Stimulated activated CD8-positive, alpha-beta memory T cell treated with anti-CD3 and anti-CD28 coated beads, Interleukin-2, amount 100 ng/mL, for 1 hour (primary cell): Measurements from ENCODE around the gene RBM19.

Experiments used
- DNase-seq, 2 donors: peaks; one replicate each; pipeline ENCODE4 v3.0.0-alpha.2; 2020; ENCODE audit warnings: low read depth in 2 of 2

The RBM19 gene

DNA sequence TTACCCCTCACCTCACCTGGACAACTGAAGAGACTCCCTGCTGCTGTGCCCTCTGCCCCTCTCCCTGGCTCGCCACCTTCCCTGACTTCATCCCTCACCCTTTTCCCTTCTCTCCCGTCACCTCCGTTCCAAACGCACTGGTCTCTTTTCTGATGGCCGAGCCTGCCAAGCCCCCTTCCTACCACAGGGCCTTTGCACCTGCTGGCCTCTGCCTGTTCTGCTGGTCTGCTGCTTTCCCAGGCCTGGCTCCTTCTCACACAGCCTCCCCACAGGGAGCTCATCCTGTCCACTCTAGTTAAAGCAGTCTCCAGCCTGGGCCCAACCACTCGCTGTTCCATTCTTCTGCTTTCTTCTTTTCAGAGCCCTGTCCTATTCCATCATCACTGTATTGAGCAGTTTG, 34.6 kb downstream of the RBM19 start:
- DNase-seq = no peak

DNA sequence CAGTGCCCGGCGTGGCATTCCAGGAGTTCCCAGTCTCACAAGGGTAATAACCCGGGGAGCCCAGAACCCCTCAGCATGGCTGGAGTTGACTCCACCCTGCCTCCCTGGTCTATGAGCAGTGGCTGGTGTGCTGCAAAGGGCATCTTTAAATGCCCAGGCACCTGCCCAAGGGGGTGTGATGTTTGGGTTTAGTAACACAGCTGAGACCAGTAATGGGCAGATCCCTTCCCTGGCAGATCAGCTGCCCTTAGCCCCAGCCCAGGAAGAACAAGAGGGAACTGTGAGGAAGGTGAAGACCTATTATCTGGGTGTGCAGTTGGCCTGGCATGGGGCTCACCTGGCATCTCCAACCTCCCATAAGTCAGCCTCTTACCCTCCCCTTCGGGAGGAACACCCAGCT, 35.9 kb downstream of the RBM19 start:
- DNase-seq = no peak

DNA sequence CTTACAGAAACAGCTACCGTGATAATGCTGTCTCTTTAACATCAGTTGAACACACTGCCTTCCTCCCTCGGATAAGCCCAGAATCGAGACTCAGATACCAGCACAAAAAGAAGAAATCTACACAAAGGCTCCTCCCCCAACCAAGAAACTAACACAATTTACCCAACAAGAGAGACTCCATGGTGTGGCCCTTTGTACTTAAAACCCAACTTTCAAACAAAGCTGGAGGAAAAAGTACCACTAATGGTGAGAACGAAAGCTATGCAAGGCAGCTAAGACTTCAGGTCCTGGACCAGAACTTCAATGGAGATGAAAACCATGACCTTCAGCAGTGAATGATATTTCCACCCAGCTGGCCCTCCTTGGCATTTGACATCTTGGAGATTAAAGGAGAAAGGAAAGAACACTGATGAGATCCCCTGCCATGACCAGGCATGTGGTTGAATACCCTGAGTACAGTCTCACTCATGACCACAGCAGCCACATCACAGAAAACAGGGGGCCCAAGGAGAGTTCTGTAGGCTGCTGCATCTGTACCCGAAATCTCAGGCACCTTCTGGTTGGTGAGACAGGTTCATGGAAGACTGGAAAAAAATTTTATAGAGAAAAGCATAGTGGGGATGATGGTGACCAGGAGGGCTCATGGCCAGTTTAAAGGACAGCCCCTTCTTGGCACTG, 36.7 kb downstream of the RBM19 start:
- DNase-seq = no peak

DNA sequence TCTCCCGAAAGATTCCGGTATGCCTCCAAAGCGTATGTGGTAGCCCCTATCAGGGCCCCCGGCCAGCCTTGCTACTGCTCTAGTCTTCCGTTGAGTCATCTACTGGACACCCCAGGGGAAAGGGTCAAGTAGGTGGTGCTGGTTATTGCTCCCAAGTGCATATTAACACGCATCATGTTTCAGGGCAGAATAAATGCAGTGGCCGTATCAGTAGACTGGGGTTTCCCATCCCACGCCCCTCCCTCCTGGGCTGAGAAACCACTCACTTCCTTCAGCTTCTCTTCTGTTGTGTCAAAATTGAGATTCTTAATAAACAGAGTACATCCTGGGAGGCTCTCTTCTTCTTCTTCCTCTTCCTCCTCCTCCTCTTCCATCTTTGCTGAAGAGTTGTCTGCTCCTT, 39.3 kb downstream of the RBM19 start:
- no peak for DNase-seq

DNA sequence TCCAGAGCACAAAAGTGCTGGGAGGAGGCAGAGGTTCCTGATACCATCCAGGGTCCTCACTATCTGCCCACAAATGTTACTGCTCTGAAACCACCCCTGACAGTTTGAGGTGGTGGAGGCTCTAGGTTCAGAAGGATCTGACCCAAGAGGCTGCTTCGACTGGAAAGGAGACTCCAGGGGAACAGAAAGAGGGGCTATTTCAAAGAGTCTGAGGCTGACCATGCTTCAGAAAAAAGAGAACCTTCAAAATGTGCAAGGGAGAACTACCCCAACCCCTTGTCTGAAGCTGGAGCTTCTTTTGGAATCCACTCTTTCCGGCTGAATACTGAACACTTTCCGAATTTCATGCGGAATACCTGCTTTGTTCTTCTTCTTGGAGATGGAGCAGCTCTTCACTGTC, 41.8 kb downstream of the RBM19 start:
- DNase-seq = no peak

DNA sequence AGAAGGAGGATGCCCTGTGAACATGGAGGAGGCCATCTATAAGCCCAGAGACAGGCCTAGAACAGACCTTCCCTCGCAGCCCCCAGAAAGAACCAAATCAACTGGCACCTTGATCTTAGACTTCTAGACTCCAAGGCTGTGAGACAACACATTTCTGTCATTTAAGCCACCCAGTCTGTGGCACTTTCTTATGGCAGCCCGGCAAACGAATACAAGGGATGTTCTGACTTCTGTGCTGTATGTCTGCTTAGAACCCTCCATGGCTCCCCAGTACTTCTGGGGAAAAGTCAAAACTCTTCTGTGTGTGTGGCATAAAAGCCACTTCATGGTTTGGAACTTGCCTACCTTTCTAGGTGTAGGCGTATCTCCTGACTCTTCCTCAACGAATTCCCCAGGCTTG, 42.9 kb downstream of the RBM19 start:
- no peak for DNase-seq

DNA sequence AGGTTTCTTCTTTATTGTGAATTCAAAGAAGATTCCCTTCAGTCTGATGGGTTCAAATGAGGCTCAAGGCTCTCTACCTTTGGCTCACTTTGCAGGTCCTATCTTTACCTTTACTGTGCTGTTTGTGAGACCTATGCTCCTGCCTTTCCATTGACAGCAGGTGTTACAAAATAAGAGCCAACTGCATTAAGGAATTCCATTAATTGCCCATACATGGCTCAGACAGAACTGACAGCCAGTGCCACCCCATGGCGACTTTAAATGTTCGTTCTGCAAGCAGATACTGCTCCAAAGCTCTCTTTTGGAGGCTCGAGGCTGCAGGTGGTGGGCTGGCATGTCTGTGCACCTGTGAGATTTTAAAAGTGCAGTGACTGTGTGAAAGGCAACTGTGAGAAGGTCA, 44.7 kb downstream of the RBM19 start:
- no peak for DNase-seq

DNA sequence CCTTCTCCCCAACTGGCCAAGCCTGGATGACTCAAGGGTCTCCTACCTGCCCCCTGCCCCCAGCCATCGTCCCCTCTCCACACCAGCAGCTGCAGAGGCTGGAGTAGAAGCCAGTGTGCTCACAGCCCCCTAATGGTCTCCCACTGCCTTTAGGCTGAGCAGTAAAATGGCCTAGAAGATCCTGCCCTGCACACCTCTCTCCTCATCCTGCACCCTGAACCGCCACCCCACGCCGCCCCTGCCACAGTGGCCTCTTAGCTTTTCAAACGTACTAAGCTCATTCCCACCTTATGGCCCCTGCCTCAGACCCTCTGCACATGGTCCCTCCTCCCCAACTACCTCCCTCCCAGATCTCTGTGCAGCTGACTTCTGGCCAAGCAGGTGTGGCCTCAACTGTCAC, 46.3 kb downstream of the RBM19 start:
- no peak for DNase-seq

DNA sequence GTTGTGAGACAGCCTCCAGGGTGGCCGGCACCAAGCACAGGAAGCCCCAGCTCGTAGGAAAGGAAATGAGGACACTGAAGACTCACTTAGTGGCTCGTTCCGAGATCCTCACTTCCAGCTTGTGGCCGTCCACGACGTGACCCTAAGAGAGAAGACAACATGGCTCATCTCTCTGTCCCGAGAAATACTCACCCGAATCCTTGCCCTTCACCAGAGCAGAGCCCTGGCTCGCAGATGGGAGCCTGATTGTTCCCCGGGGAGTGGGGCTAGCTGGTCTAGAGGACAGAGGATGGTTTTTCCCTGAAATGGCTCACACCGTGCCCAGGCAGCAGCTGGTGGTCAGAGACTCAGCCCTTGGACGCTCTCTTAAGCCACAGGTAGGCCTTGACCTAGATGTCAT, 47.8 kb downstream of the RBM19 start:
- DNase-seq = no peak

DNA sequence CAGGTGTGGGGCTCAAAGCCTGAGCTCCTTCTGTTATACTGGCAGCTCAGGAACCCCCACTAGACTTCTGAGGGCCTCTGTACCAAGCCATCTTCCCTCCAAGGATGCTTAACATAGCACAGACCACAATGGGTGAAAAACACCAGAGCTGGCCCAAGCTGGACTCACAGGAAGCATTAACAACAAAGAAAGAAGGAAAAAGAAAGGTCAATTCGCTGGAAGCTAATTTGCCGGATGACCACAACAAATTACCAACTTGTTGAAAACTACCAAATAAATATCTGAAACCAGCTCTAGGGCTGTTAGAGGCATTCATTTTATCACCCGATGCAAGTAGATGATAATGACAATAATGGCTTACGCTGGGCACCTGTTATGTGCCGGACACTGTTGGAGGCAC, 48.7 kb downstream of the RBM19 start:
- no peak for DNase-seq

DNA sequence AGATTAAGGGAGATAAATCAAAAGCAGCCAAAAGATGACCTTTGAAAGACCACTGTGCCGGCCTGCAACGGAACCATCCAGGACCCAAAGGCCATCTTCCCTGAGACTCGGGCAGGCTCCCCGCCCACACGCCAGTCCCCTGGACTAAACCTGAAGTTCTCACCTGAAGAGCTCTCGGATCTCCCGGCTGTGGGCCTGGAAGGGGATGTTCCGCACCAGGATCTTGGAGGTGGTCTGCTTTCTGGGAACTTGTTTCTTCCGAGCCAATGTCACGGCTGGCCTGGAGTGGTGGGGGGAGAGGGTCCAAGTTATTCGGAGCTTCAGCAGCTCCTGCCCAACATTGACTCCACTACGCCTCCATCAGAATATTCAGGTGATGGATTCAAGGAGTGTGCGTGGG, 51.3 kb downstream of the RBM19 start:
- no peak for DNase-seq

DNA sequence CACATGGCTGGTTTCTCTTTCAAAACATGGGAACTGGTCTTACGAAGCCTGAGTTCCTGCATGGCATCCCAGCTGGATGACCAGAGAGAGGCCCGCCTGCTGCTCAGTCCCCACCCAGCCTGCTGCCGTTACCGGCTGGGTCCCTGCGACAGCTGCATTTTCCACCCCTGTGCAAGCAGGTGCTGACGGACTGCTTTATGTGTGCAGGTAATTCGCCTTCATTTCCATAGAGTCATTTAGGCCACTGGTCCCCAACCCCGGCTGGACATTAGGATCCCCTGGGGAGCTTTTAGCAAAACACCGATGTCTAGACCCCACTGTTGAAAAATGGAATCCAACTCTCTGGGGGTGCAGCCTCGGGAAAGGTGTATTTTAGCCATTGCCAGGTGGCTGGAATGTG, 51.9 kb downstream of the RBM19 start:
- DNase-seq = no peak

DNA sequence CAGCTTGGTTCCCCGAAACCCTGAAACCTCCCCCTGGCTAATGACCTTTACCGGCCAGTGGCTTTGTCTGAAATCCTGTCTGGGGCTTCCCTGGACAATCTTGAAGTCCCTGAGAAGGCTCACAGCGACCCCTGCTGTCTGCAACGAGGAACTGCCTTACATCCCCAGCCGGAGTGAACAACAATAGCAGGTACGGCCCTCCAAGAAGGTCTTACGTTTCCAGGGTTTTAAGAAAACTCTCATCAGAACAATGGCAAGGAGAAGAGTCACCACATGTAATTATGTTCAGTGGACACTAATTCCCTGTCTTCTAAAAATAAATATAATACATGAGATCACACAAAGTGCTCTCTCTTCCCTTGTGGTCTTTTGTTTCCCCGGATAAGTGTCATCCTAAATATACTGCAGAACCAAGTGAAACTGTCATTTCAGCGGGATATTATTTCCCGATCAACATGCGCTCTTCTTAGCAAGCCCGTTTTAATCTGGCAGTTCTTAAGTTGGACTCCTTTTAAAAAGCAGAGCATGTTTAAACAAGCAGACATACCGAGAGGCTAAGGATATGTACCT, 53.3 kb downstream of the RBM19 start:
- DNase-seq = peak; percentile 12 to 16

DNA sequence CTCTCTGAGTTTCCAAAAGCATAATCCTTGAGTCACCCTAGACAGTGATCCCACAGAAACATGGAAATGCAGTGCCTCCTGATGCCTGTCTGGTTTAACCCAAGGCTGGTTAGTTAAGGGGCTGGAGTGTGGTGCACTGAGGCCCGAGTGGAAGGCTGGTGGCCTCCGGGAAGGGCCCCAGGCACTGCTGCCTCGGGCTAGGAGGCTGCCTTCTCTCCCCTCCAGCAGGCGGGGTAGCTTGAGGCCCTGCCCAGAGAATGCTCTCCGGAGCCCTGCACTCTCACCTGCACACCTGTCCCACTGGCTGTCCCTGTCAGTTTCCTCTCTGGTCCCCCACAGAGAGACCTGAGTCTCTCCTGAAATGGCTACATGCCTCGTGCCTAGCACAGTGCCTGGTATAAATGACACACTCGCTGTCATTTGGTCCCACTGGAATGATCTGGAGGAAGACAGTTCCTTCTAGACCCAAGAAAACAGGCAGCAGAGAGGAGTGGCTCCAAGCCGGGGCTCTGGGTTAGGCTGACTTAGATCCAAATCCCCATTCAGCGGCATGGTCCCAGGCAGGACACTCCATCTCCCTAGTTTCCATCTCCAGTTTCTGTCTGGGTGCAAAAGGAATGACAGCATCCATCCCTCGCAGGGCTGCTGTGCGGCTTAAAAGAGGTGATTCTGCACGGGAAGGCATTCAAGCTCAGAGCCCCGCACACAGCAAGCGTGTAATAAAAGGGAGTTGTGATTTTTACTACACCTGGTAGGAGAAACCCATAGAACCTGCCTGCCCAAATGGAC, 54.0 kb downstream of the RBM19 start:
- no peak for DNase-seq

DNA sequence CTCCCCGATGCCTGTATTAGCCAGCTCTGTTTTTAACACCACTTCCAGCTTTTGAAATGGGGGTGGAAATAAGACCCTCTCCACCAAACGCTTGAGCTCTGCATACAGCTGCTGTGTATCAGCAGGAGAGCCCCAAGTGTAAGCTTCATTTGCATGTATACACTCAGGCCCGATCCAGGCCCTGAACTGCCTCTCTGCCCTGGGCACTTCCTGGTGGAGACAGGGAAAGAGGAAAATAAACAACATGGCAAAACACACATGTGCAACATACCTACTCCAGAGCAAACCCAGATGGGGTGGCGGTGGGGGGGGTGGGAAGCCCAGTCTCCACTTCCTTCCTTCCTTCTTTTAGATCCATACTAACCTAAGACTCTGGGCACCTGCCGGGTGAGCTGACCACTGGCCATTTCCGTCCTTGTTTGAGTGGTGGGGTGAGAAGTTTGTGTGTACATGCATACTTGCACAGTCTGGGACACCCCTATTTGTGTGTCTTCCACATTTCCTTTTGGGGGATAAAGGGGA, 55.3 kb downstream of the RBM19 start:
- no peak for DNase-seq

DNA sequence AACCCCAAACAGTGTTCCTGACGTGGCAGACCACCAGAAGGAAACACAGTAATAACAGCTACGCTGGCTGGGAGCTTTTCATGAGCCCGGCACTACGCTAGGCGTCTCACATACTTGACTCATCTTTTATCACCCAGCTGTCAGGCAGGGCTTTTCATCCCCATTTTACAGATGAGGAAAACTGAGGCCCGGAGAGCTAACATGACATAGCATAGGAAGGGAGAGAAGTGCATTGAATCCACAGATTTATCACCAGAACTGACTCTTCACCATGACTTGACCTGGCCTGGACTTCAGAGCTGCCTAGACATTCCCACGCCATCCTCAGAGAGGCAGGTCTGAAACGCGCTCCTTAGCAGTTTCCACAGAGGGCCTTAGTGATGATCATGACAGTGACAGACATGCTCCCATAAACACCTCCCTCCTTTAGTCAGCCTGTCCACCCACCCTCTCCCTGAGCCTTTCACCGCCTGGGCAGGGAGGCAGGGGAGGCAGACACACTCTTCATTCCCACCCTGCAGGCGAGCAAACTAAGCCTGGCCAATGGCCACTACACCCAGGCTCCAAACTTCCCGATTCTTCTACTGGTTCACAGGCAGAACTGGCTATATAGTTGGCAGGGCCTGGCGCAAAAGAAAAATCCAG, 56.2 kb downstream of the RBM19 start:
- no peak for DNase-seq

DNA sequence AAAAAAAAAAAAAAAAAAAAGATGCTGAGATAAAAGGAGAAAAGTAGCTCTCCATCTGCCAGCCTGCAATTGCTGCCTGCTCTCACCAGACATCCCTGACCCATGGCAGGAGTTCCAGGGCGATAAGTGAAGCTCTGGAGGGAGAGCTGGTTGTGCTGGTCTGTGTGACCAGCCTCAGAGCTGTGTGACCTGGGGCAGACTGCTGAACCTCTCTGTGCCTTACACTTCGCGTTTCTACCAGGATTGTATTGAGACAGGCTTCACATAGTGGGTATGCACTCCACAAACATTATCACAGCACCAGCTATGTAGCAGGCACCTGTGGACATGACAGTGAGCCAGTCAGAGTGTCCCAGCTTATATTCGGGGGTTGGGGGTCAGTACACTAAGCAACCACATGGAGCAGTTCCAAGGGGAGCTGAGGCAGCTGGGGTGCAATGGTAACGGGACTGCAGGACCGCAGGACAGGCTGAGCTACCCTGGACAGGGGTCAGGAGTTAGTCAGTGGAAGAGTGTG, 57.5 kb downstream of the RBM19 start:
- no peak for DNase-seq

DNA sequence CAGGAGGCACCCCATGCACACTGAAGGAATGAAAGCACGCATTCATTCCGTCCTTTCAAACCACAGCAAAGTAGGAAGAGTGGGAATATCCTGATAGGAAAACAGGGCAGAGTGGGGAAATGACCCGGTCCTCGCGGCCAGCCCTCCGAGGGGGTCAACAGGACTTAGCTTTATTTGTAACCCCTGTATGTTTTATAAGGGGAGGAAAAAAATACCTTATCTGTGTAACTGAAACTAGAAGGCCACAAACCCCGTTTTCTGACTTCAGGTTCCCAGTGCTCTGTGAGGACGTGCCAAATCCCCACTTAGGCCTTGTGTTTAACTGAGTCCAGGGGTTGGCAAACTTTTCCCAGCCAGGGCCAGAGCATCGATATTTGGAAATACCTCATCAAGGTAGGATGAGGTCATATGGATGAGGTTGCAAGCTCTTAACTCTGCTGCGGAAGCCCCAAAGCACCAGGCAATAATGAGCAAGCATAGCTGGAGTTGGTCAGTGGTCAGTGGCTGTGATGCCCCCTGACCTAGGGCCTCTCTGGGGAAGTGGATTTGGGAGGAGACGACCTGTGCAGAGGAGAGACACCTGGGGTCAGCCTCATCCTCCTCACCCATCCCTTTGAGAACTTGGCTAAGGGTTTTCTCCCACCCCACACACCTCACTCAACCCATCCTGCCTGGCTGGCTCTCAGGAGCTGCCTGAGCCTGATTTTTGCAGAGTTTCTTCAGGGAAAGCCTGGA, 58.5 kb downstream of the RBM19 start:
- no peak for DNase-seq

DNA sequence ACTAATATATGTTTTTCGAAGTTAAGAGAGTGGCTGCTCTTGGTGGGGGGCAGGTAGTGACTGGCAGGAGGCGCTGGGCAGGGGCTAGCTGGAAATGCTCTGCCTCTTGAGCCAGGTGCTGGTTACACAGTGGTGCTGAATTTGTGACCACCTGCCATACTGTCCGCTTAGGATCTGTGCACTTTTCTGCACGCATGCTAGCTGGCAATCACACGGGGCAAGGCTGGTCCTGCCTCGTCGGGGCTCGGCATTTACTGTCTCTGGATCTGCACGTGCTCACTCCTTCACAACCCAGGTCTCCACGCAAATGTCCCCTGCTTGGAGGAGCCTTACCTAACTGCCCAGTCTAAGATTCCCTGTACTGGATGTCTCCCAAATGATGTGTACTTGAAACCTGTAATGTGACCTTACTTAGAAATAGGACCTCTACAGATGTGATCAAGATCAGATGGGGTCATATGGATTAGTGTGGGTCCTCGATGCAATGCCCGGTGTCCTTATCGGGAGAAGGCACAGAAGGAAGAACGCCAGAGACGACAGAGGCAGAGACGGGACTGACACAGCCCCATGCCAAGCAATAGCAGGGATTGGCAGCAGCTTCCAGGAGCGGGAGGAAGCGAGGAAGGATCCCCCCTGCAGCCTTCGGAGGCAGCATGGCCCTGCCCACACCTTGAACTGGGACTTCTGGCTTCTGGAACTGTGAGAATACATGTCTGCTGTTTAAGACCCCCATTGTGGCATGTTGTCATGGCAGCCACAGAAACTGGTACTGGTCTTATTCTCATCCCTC, 59.5 kb downstream of the RBM19 start:
- DNase-seq = no peak

DNA sequence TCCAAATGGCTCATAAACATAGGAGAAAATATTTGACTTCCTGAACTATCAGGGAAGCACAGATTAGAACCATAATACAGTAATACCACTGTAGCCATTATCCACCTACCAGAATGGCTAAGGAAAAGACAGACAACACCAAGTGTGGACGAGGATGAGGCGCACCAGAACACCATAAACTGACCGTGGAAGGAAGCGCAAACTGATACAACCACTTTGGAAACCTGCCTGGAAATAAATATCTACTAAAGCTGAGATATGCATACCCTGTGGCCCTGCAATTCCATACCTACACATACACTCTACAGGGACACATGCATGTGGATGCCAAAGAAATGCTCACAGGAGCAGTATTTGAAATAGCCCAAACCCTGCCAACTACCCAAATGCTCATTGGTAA, 60.3 kb downstream of the RBM19 start:
- DNase-seq = no peak

DNA sequence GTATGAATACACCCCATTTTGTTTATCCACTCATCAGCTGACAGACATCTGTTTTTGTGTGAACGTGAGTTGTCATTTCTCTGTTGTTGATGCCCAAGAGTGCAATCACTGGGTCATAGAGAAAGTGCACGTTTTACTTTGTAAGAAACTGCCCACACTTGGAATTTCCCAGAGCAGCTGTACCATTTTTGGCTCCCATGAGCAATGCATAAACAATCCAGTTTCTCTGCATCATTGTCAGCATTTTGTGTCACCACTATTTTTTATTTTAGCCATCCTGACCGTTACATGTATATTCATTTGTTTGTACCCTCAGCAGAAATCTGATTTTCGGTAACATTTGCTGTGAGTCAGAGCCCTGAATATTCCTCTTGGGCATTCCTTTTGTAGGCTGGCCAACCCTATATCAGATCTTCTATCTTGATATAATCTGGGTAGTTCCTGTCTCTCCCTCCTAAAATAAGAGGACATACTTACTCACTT, 62.7 kb downstream of the RBM19 start:
- no peak for DNase-seq
